SW 1271 (cell line): ENCODE results near the gene ZDHHC5.
"Not testable (repeated sequence)": the region's sequence is repeated elsewhere in the genome, so short reads cannot be mapped to it uniquely, and the experiment has no call there.

ENCODE experiments used
- DNase-seq, 2 experiments: peaks; one replicate each; lab custom pipeline; 2025; lab: John Stamatoyannopoulos, UW

The ZDHHC5 gene

GRCh38 chr11:57644748-57645688, 22.9 kb upstream of the ZDHHC5 start:
- DNase-seq, result peak; percentile 56 to 65

- no peak for DNase-seq
Observed at GRCh38 chr11:57645689-57646085, 22.2 kb upstream of the ZDHHC5 start.

DNA sequence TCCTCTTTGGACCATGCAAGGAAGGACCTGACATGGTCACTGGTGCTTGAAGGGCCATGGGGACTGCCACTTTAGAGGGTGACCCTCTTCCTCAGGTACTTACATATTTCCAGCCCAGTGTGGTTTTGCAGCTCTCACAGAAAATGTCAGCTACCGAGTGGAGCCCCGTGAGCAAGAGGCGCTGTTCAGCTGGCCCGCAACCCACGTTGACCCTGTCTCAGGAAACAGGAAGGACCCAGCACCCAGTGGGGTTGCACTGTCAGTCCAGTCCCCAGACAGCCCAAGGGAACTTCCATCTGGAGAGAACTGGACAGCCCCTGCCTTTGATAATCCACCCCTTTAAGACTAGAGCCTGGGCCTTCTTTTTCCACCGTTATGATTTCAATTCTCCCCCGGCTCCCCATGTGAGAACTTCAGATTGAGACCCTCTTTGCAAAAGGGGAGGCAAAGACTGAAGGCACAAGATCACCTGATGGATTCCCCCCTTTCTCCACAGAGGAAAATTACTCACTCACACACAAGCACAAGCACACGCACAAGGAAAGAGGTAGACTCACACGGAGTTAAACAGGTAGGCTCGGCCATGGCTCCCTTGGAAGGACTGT, 21.6 kb upstream of the ZDHHC5 start:
- DNase-seq, result no peak

DNA sequence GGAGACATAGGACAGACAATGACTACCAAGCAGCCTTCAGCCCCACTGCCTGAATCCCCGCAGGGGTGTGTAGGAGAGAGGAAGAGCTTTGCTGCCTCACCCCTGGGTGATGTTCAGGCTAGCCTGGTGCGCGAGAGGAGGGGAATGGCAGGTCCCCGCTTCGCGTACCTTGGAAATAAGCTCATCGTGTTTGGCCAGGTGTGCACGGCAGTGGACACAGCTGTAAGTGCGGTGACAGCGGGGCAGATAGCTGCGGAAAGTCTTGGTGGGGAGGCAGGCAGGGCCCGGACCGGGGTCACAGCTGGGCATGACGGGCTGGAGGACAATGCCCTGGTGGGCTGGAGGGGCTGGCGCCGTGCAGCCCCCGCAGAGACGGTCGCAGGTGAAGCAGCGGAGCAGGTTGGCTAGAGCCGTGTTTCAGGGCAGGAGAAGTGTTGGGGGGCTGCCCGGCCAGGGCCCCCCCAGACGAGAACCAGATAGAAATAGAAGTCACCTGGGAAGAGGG, 21.1 kb upstream of the ZDHHC5 start:
- peak in 1 of 2 experiments; percentile 36 for DNase-seq

- no peak for DNase-seq
Observed at GRCh38 chr11:57647372-57647771, 20.5 kb upstream of the ZDHHC5 start.

GRCh38 chr11:57647960-57648800, 19.7 kb upstream of the ZDHHC5 start:
- peak in 1 of 2 experiments; percentile 12 for DNase-seq

DNA sequence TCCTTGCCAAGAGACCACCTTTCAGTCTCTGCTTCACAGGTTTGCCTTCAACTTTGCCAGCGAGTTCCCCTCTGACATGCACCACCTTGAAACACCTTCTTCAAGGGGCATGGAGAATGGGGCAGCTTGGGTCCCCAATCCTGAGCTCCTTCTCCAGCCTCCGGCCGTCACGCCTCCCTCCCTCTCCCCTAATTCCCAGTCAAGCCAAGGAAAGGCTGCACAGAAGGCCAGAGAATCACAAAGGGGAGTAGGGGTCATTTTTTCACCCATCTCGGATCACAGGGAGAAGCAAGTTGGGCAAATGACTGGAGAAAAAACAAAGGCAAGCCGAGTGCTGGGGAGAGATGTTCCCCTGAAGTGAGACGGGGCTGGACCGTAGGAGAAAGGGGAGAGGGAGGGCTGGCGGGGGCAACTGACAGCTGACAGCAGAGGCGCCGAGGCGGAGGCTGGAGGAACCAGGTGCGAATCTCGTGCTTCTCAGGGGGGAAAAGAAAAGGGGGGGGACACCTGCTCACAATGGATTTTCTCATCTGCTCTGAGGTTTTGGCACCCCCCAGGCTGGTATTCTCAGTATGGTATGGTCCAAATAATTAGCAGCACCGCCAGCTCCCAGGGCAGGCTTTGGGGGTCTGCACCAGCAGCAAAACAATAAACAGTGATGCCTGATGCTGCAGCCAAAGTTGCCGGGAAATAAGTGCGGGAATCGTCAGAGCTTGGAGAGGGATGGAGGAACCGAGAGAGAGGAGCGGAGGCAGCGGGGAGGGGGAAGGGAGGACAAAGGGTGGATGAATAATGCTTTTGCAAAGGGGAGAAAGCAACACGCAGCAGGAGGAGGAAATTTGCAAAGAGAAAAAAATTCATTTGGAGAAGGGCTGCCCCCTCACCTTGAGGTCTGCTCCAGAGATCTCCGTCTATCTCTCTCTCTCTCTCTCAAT, 18.8 kb upstream of the ZDHHC5 start:
- DNase-seq, result peak in 1 of 2 experiments; percentile 42

DNA sequence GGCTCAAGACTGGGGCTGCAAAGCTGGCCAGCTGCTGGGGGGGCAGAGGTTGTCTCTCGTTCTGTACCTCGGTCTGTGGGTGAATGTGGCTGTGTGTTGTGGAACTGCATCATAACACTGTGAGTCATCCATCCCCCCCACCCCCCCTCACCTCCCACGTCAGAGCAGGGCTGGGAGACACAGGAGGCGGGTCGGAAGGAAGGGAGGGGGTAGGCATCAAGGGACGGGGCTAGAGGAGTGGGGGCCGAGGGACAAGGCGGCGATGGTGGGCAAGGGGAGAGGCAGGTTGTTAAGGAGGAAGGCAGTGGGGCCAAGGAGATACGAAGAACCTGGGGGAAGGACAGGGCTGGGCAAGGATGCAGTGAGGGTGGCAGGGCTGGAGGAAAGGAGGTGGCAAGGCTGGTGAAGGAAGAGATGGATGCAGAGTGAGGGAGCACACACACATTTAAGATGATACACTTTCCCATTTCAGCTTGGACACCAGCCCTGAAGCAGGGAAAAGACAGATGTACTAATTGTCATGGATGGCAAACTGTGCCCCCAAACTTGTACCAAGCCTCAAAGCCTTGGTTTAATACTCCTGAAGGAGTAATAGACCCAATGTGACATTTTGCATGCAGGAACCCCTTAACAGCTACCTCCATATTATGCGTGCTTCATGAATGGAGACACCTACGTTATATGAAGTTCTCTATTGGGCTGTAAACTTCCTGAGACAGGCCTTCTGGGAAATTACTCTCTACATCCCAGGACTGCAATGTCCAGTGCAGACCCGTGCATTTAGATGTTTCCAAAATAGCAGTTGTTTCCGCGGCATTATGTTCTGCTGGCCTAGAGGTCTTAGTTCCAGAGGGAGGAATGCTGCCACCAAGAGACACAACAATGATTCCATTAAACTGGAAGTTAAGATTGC, 17.8 kb upstream of the ZDHHC5 start, which contains the start of gene YPEL4:
Gene YPEL4, minus strand, starts transcription at position 87 of the 913 bp plus-strand sequence. CDS start 2,805 bp downstream, outside the sequence.
- peak in 1 of 2 experiments; percentile 63 for DNase-seq

- DNase-seq, result no peak
Observed at GRCh38 chr11:57650739-57651090, 17.2 kb upstream of the ZDHHC5 start.

- no peak for DNase-seq
Observed at GRCh38 chr11:57651408-57651807, 16.5 kb upstream of the ZDHHC5 start.

DNA sequence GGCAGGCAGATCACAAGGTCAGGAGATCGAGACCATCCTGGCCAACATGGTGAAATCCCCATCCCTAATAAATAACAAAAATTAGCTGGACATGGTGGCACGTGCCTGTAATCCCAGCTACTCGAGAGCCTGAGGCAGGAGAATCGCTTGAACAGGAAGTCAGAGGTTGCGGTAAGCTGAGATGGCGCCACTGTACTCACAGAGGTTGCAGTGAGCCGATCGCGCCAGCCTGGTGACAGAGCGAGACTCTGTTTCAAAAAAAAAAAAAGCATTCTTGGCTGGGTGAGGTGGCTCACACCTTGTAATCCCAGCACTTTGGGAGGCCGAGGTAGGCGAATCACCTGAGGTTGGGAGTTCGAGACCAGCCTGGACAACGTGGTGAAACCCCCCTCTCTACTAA, 15.7 kb upstream of the ZDHHC5 start:
- DNase-seq, result not testable (repeated sequence)

- no peak for DNase-seq
Observed at GRCh38 chr11:57652662-57653061, 15.3 kb upstream of the ZDHHC5 start.

GRCh38 chr11:57653163-57653562, 14.8 kb upstream of the ZDHHC5 start:
- no peak for DNase-seq

- no peak for DNase-seq
Observed at GRCh38 chr11:57656885-57657193, 11.1 kb upstream of the ZDHHC5 start.

GRCh38 chr11:57657194-57658022, 10.5 kb upstream of the ZDHHC5 start, which contains the start of gene CLP1:
Gene CLP1 (plus strand): TSS chr11:57657762. CDS start chr11:57659477, 1,715 bp downstream.
- DNase-seq, result peak; percentile 94 to 98

GRCh38 chr11:57658023-57658361, 9.9 kb upstream of the ZDHHC5 start:
- DNase-seq, result no peak

DNA sequence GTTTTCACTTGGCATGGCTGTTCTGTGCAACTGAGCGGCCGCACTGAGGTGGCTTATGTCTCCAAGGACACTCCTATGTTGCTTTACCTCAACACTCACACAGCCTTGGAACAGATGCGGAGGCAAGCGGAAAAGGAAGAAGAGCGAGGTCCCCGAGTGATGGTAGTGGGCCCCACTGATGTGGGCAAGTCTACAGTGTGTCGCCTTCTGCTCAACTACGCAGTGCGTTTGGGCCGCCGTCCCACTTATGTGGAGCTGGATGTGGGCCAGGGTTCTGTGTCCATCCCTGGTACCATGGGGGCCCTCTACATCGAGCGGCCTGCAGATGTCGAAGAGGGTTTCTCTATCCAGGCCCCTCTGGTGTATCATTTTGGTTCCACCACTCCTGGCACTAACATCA, 8.2 kb upstream of the ZDHHC5 start:
- no peak for DNase-seq

DNA sequence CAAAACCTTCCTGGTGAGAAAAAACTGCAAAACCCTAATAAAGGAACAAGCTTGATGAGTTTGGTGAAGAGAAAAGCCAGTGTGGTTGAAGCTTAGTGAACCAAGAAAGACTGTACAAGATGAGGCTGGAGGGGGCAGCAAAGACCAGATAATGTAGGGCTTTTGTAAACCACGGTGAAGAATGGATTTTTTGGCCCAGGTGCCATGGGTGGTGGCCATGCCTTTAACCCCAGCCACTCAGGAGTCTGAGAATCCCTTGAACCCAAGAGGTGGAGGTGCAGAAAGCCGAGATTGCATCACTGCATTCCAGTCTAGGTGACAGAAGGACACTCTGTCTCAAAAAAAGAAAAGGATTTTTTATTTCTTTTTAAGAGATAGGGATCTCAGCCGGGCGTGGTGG, 5.0 kb upstream of the ZDHHC5 start:
- DNase-seq, result peak in 1 of 2 experiments; percentile 30

GRCh38 chr11:57663975-57664374, 3.9 kb upstream of the ZDHHC5 start:
- DNase-seq, result no peak
